Measurements from ENCODE around the gene CACNA1E. TPM values are rescaled to one million over a fixed set of nuclear protein-coding genes. Genes with fewer than 3 reads are reported as not detected.

The CACNA1E gene
- total and polyA plus RNA-seq, 2 experiments from 2014 or later = 1.1 to 1.7 TPM

DNA sequence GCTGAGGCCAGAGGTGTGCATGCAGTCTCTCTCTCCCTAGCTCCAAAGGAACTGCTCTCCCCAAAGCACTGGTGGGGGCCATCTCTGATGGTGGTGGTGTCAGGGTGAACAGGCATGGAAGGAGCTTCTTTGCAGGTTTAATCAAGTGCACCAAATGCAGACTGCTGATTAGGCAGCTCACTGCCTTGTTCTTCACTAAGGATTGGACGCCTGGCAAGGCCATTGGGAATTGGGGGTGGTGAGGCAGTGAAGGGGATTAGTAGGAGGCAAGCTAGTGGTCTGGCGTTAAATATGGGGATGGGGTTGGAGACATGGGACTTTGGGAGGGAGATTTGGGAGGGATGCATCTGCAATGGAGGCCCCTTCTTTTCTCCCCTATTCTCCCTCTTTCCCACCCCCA, 1.5 kb downstream of the CACNA1E start:
- no peak for TF ChIP-seq EZH2phosphoT487 (IDR thresholded peaks at IDR 0.05; ENCODE audit: low read depth, severe bottlenecking, unreplicated experiment)
- TF ChIP-seq, protein P1, sequence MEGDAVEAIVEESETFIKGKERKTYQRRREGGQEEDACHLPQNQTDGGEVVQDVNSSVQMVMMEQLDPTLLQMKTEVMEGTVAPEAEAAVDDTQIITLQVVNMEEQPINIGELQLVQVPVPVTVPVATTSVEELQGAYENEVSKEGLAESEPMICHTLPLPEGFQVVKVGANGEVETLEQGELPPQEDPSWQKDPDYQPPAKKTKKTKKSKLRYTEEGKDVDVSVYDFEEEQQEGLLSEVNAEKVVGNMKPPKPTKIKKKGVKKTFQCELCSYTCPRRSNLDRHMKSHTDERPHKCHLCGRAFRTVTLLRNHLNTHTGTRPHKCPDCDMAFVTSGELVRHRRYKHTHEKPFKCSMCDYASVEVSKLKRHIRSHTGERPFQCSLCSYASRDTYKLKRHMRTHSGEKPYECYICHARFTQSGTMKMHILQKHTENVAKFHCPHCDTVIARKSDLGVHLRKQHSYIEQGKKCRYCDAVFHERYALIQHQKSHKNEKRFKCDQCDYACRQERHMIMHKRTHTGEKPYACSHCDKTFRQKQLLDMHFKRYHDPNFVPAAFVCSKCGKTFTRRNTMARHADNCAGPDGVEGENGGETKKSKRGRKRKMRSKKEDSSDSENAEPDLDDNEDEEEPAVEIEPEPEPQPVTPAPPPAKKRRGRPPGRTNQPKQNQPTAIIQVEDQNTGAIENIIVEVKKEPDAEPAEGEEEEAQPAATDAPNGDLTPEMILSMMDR (IDR thresholded peaks at IDR 0.05; ENCODE audit: poor library complexity) = no peak
- TF ChIP-seq EZH2 (IDR thresholded peaks at IDR 0.05; ENCODE audit: borderline replicate concordance) = no peak
- Histone ChIP-seq H2AFZ (no peak overlapping the region), H3K9me3 (ENCODE audit: low read depth) (no peaks in the 10 kb centered on the region), H3K36me3 (replicated peaks; ENCODE audit: insufficient read depth, low read depth) (no peaks in the 10 kb centered on the region), H3K79me2 (no peaks in the 10 kb centered on the region), H3K4me2 (peak overlapping the region; percentile 78), H3K9me2 (replicated peaks; ENCODE audit: insufficient read depth) (no peaks in the 10 kb centered on the region), H3K4me3 (no peak overlapping the region), H3K27me3 (peaks cover 90% of the 10 kb centered on the region), H3K4me1 (ENCODE audit: insufficient read depth) (peaks cover 5% of the 10 kb centered on the region), H4K20me1 (ENCODE audit: insufficient read depth, poor library complexity, severe bottlenecking) (no peaks in the 10 kb centered on the region), H3K27ac (no peak overlapping the region)
- WGBS (ENCODE audit: low lambda C conversion rate, missing lambda C conversion rate) = 76% methylated on average over 2 of the region's 2 CpGs
- DNase-seq (ENCODE audit: low spot score) = no peak

DNA sequence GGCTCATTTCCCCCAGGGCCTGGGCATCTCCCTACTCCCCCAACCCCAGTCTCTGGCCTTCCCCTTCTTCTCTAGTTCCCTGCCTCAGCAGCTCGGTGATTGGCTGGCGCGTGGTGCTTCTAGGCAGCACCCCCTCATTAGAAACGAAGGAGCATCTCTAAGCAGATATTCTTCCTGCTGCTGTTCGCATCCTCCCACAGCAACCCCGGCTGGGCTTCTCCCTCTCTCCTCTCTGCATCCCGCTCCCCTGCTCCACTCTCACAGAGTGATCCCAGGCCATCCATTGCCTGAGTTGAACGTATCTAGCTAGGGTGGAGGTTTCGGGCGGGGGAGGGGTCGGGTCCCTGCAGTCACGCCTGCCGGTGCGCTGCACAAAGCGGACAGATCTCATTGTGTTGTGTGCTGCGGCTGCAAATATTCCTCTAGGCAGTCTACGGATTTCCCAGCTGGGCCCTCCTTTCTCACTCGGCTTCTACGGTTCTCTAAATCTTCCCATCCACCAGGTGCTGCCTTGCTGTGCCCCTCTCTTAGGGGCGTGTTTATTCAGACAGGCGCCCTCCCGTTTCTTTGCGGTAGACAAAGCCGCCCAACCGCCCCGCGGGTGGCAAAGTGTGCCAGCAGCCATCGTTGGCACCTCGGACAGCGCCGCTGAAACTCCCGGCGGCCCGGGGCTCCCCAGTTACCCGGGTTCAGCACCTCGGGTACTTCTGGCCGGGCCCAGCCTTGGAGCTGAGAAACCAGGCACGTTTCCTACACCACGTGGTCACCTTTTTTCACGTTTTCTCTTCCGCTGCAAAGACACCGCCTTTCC, 2.2 kb downstream of the CACNA1E start:
- Histone ChIP-seq H3K4me3 (peak overlapping the region; percentile 23), H3K27ac (no peak overlapping the region), H3K27me3 (peaks cover 95% of the 10 kb centered on the region), H3K4me2 (peak overlapping the region; percentile 78), H3K4me1 (ENCODE audit: insufficient read depth) (peaks cover 5% of the 10 kb centered on the region), H3K9me2 (replicated peaks; ENCODE audit: insufficient read depth) (no peaks in the 10 kb centered on the region), H3K36me3 (replicated peaks; ENCODE audit: insufficient read depth, low read depth) (no peaks in the 10 kb centered on the region), H3K79me2 (no peaks in the 10 kb centered on the region), H2AFZ (peak overlapping the region; percentile 34), H4K20me1 (ENCODE audit: insufficient read depth, poor library complexity, severe bottlenecking) (no peaks in the 10 kb centered on the region), H3K9me3 (ENCODE audit: low read depth) (no peaks in the 10 kb centered on the region)
- peak; percentile 67 for DNase-seq (ENCODE audit: low spot score)
- TF ChIP-seq EZH2 (IDR thresholded peaks at IDR 0.05; ENCODE audit: borderline replicate concordance) = peak; percentile 66
- TF ChIP-seq, protein P1 (IDR thresholded peaks at IDR 0.05; ENCODE audit: poor library complexity) = peak; percentile 25
- no peak for TF ChIP-seq EZH2phosphoT487 (IDR thresholded peaks at IDR 0.05; ENCODE audit: low read depth, severe bottlenecking, unreplicated experiment)
- WGBS (ENCODE audit: low lambda C conversion rate, missing lambda C conversion rate) = 6% methylated on average over 42 of the region's 42 CpGs

DNA sequence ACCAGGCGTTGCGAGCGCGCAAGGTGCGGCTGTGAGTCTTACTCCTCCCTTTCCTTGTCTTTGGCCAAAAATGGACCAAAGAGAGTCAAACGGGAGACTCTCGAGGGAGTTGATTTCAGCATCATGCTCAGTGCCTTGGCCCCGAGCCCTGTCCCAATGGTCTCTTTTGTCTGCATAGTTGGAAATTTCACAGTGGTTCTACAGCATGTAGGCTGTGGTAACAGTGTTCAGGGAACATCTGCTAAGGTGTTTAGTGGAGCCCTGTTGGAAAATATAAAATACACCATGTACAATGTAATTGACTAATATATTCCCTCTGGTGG, 2.7 kb downstream of the CACNA1E start:
- H3K4me3 ChIP-seq = peak overlapping the region; percentile 23
- TF ChIP-seq EZH2phosphoT487 (IDR thresholded peaks at IDR 0.05; ENCODE audit: low read depth, severe bottlenecking, unreplicated experiment) (no peak), EZH2 (IDR thresholded peaks at IDR 0.05; ENCODE audit: borderline replicate concordance) (no peak)
- TF ChIP-seq, protein P1 (IDR thresholded peaks at IDR 0.05; ENCODE audit: poor library complexity) = no peak
- H3K9me2 ChIP-seq (replicated peaks; ENCODE audit: insufficient read depth) = no peaks in the 10 kb centered on the region
- WGBS (ENCODE audit: low lambda C conversion rate, missing lambda C conversion rate) = 12% methylated on average over 8 of the region's 8 CpGs
- peak overlapping the region; percentile 78 for H3K4me2 ChIP-seq
- no peaks in the 10 kb centered on the region for H3K79me2 ChIP-seq
- no peaks in the 10 kb centered on the region for H4K20me1 ChIP-seq (ENCODE audit: insufficient read depth, poor library complexity, severe bottlenecking)
- H3K27ac ChIP-seq = no peak overlapping the region
- peak overlapping the region; percentile 34 for H2AFZ ChIP-seq
- DNase-seq (ENCODE audit: low spot score) = no peak
- peaks cover 5% of the 10 kb centered on the region for H3K4me1 ChIP-seq (ENCODE audit: insufficient read depth)
- peaks cover 92% of the 10 kb centered on the region for H3K27me3 ChIP-seq
- no peaks in the 10 kb centered on the region for H3K9me3 ChIP-seq (ENCODE audit: low read depth)
- H3K36me3 ChIP-seq (replicated peaks; ENCODE audit: insufficient read depth, low read depth) = no peaks in the 10 kb centered on the region

Measured in hepatocyte (in vitro differentiated cells).